HG03280 (cell line): Measurements from ENCODE around the gene RIOK1.

Source experiments
- ATAC-seq: cut with Tn5 transposase; IDR thresholded peaks from one replicate; pipeline ENCODE4 v1.9.1; 2021; ENCODE audit warnings: mild to moderate bottlenecking, moderate library complexity; ENCODE audit not compliant: unreplicated experiment

RIOK1 gene

GRCh38 chr6:7406743-7407142 is 17.1 kb downstream of the RIOK1 start:
- ATAC-seq = no peak

DNA sequence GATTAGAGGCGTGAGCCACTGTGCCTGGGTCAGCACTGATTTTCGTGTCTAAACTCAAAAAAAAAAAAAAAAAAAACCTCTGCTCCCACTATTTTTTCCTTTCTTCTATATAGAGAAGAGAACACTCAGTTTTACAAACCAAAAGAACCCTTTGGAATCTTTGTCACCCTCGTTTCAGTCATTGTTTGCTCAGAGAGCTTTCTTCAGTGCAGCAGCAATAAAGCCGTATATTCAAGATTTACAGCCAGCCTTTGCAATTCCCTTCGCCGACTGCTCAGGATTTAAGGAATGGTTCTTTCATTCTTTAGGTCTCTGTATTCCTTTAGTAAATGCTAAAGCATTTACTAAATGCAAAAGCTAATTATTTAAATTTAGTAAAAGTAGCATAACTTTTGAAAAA is 20.1 kb downstream of the RIOK1 start:
- no peak for ATAC-seq

DNA sequence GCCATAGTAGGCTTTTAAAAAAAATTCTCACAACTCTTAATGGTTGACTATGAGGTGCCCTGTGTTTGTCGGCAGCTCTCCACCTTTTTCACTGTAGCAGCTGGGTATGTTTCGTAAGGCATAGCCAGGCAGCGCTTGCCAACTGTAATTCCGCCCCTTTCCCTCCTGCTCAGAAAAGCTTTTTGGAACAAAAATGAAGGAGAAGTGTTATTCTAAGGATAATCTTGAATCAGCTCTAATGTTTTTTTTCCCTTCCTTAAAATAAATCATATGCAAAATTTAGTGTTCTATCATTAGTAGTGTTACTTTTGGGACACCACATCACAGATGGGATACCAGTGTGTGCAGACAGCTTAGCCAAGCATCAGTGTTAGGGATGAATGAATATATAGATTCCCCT is 21.2 kb downstream of the RIOK1 start:
- ATAC-seq = no peak

DNA sequence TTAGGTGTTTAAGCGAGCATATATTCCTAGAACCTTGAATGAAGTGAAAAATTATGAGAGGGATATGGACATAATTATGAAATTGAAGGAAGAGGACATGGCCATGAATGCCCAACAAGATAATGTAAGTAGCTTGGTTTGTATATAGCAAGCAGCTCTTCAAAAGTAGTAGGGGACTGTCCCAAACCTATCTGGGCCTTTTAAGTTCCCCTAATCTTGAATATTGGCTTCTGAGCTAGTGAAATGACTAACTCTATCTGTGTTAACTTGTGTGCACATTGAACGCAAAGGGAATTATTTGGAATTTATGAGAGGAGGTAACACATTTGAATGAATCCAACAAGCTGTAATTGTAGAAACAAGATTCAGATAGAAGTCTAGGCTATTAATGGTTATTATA is 21.7 kb downstream of the RIOK1 start:
- ATAC-seq = no peak

DNA sequence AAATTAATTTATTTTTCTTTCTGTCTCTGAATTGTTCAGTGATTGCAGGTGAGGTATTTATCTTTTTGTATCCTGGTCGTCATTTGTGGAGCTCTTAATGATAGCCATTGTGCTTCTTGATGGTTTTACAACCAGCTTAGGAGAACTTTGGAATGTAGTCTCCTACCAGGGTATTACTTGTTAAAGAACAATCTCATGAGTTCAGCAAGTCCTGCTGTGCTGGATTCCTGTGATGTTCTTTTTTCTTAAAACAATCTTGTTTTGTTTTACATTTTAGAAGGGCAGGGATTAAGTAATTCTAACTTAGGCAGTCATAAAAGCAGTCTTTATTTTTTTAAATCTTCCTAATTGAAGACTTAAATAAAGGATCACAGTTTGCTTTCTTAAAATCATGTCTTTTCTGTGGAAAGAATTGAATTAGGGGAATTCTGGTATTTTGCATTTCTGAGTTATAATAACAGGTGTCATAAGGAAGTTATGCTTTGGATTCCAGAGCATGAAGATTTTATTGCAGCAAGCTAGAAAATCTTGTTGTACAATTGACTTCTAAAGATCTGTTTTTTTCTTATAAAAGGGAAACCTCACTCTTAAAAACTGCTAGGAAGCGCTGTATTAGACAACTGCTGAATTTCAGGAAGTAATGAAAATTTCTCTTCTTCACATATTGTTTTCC is 23.7 kb downstream of the RIOK1 start:
- ATAC-seq = no peak

- ATAC-seq = no peak
Measured at GRCh38 chr6:7414811-7415210, 25.2 kb downstream of the RIOK1 start.

DNA sequence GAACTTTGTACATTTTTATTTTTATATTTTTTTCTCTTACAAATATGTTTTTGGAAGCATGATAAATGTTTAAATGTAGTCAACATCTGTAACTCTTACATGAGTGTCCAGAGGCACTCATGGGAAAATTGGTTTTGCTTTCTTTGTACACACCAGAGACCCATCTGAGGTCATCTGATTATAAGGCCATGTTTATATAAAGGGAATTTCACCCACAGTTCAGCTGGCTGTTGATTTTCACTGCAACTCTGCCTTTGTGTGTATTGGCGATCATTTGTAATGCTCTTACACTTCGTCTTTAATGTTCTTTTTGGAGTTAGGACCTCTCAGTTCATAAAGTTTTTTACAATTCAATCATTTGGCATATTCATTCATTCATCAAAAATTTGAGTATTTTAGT is 28.1 kb downstream of the RIOK1 start:
- ATAC-seq = no peak

DNA sequence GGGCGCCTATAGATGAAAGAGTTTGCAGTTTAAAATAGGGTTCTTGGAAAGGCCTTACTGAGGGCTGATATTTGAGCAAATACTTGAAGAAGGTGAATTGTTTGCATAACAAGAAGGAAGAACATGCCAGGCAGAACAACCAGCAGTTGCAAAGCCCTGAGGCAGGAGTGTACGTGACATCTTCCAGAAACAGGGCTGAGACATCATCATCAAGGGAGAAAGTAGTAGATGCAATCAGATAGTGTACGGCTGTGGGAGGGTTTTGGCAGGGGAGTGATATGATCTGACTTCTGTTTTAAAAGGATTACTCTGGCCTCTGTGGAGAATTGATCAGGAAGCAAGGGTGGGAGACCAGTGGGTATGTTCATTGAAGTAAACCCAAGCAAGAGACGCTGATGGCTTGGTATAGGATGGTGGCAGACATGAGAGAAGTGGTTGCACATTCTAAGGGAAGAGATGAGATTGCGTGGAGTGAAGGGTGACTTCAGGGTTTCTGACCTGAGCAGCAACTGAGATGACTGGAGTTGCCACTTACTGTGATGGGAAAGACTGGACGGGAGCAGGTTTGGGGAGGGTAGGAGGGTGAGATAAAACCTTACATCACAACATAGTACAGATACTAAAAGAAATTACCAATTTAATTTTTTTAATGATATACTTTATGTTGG is 28.8 kb downstream of the RIOK1 start:
- no peak for ATAC-seq

- ATAC-seq = no peak
Measured at GRCh38 chr6:7419065-7419464, 29.5 kb downstream of the RIOK1 start.

- no peak for ATAC-seq
Measured at GRCh38 chr6:7421066-7421465, 31.5 kb downstream of the RIOK1 start.

DNA sequence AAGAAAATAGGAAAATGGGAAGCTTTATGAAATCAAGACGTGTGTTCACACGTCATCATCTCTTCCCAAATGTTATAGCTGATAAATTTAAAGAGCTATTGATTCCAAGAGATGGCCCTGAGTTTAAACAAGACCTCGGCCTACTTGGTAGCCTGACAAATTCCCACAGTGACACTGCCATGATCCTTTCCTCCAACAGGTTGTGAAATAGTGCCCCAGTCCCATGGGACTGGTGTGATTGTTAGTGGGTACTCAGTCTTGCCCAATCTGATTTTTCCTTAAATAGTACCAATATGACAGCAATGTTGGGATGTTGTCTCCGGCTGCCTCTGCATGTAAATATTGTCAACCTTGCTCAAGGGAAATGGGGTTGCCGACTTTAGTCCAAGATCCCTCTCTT is 34.5 kb downstream of the RIOK1 start:
- no peak for ATAC-seq

DNA sequence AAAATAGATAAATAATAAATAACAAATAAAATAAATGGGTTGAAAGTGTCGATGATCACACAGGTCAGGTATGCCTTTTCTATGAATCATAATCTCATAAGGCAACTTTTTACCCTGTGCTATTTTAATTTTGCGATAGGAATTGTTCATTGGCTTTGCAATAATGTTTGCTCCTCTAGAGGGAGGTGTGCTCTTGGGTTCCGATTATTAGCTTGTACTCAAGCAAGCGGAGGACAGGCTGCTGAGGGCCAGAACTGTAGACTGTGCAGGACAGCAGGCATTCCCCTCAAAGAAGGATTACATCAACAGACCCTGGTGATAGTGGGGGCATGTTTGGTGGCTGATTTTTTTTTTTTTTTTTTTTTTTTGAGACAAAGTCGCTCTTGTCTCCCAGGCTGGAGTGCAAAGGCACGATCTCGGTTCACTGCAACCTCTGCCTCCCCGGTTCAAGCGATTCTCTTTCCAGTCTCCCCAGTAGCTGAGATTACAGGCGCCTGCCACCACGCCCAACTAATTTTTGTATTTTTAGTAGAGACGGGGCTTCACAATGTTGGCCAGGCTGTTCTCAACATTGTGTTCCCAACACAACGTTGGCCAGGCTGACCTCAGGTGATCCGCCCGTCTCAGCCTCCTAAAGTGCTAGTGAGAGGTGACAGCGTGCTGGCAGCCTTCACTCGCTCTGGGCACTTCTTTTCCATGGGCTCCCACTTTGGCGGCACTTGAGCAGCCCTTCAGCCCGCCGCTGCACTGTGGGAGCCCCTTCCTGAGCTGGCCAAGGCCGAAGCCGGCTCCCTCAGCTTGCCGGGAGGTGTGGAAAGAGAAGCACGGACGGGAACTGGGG is 35.6 kb downstream of the RIOK1 start:
- no peak for ATAC-seq

DNA sequence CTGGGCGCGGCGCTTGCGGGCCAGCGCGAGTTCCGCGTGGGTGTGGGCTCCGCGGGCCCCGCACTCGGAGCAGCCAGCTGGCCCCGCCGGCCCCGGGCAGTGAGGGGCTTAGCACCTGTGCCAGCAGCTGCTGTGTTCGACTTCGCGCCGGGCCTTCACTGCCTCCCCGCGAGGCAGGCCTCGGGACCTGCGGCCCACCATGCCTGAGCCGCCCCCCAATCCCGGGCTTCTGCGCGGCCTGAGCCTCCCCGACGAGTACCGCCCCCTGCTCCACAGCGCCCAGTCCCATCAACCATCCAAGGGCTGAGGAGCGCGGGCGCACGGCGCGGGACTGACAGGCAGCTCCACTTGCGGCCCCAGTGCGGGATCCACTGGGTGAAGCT is 36.2 kb downstream of the RIOK1 start:
- ATAC-seq = no peak

GRCh38 chr6:7426447-7427169 is 37.0 kb downstream of the RIOK1 start:
- ATAC-seq = no peak

- no peak for ATAC-seq
Measured at GRCh38 chr6:7431313-7431673, 41.7 kb downstream of the RIOK1 start.

- ATAC-seq = no peak
Measured at GRCh38 chr6:7431674-7432390, 42.2 kb downstream of the RIOK1 start.

GRCh38 chr6:7432391-7433120 is 42.9 kb downstream of the RIOK1 start:
- ATAC-seq = no peak

DNA sequence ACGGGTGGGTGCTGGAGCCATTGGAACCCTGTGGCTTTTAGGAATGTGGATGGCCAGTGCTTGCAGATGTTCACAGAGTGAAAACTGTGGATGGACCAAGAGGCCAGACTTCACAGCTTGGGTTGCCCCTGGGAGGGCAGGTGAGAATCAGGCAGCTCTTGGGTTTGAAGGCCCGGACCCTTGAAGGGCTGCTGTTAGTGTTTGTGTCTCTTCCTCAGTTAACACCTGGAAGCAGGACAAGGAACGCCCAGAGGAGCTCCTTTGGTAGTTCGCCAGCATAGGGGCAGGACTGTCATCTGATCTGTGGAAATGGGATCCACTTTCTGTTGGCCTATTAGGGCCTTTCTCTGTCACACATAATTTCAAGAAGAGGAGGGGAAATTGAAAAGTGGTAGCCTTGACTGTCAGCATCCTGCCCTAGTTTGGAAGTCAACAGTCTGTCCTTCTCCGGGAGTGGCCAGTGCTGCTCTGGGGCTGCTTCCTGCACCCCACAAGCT is 43.6 kb downstream of the RIOK1 start:
- ATAC-seq = no peak

DNA sequence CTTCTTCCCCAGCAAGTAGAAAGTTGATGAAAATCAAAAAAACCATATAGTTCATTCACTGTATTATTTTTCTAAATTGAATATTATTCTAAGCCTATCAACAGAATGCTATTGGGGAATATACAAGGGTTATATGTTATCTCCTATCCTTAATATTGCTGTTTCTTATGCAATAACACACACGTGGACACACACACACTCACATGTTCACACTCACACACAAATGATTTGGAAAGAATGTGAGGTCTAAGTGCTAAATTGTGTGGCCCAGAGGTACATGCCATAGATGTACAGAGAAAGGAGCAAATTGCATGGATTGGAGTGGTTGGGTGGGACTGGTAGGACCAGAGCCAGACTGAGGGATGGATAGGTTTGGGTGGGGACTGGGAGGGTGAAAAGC is 45.1 kb downstream of the RIOK1 start:
- no peak for ATAC-seq

DNA sequence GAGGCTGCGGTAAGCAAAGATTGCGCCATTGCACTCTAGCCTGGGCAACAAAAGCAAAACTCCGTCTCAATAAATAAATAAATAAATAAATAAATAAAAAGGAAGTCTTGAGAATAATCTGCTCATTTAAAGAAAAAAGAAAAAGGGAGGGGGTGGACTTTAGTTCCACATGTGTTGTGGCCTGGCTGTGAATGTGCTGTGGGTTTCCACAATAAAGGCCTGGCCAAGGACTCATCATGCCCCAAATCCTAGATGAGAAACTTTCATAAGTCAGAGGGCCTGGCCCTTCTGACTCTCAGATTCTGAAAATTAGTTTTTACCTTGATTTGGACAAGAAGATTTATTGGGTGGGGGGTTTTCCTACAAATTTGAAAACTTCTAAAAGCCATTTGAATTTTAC is 48.4 kb downstream of the RIOK1 start:
- no peak for ATAC-seq
